CD4-positive, CD25-positive, alpha-beta regulatory T cell (primary cell): ENCODE data around the gene PCNT. TPM values are rescaled to one million over a fixed set of nuclear protein-coding genes. Genes with fewer than 3 reads are reported as not detected.

Experiments
- ATAC-seq, 2 donors: fragments of 150-1000 bp; cut with Tn5 transposase; one replicate each; pipeline ENCODE4 v1.10.0; 2021; ENCODE audit warnings: low read depth in 2 of 2, moderate number of reproducible peaks in 2 of 2, moderate library complexity in 1 of 2
- DNase-seq, 3 donors: peaks; one replicate each; pipeline versions ENCODE4 v3.0.0 to v3.0.0-alpha.2; 2012 to 2022; ENCODE audit warnings: mixed read lengths in 1 of 3
- H3K27ac ChIP-seq: one replicate; pipeline ENCODE4 v1.7.0; 2013; ENCODE audit warnings: mild to moderate bottlenecking, low read length; ENCODE audit not compliant: insufficient read depth, poor library complexity, severe bottlenecking
- H3K27me3 ChIP-seq: one replicate; pipeline ENCODE4 v1.7.0; 2013; ENCODE audit warnings: low read length; ENCODE audit not compliant: control insufficient read depth, insufficient read depth
- H3K36me3 ChIP-seq: one replicate; pipeline ENCODE4 v1.7.0; 2013; ENCODE audit warnings: mild to moderate bottlenecking, low read length, moderate library complexity; ENCODE audit not compliant: control insufficient read depth, insufficient read depth
- H3K4me1 ChIP-seq: 2 replicates; pipeline ENCODE4 v1.7.0; 2013; ENCODE audit warnings: mild to moderate bottlenecking, low read length; ENCODE audit not compliant: insufficient read depth, control insufficient read depth, poor library complexity, severe bottlenecking
- H3K4me3 ChIP-seq: one replicate; pipeline ENCODE4 v1.7.0; 2013; ENCODE audit warnings: low read depth, mild to moderate bottlenecking, low read length, moderate library complexity
- H3K9me3 ChIP-seq, 2 experiments: 1 replicate in 1 of 2; 2 replicates in 1 of 2; pipeline ENCODE4 v1.7.0; 2013; ENCODE audit warnings: low read length in 2 of 2, mild to moderate bottlenecking in 1 of 2, moderate library complexity in 1 of 2; ENCODE audit not compliant: control insufficient read depth in 2 of 2
- H3K27ac Mint-ChIP-seq, 3 donors: one replicate each; pipeline ENCODE4 v1.8.0; 2020 to 2022; ENCODE audit warnings: mild to moderate bottlenecking in 3 of 3, mixed read lengths in 3 of 3, moderate library complexity in 2 of 3
- H3K27me3 Mint-ChIP-seq: one replicate; pipeline ENCODE4 v1.8.0; 2022; ENCODE audit warnings: mild to moderate bottlenecking, mixed read lengths
- H3K36me3 Mint-ChIP-seq: one replicate; pipeline ENCODE4 v1.8.0; 2020; ENCODE audit warnings: mixed read lengths
- H3K4me1 Mint-ChIP-seq, 4 donors: one replicate each; pipeline ENCODE4 v1.8.0; 2020 to 2022; ENCODE audit warnings: mixed read lengths in 4 of 4, mild to moderate bottlenecking in 1 of 4
- H3K4me3 Mint-ChIP-seq, 4 donors: one replicate each; pipeline ENCODE4 v1.8.0; 2020 to 2022; ENCODE audit warnings: mild to moderate bottlenecking in 4 of 4, mixed read lengths in 4 of 4, moderate library complexity in 3 of 4
- H3K9me3 Mint-ChIP-seq, 7 donors: one replicate each; pipeline ENCODE4 v1.8.0; 2020 to 2022; ENCODE audit warnings: mixed read lengths in 7 of 7, mild to moderate bottlenecking in 3 of 7, moderate library complexity in 2 of 7
- polyA plus RNA-seq, 4 donors: library from polyadenylated mRNA; unstranded; fragments of 300-500 nt; fragmentation: Illumina TruSeq; gene quantifications; one replicate each; pipeline ENCODE4 v1.2.3, GENCODE V29; 2021
- total RNA-seq: library from RNA; stranded (reverse); gene quantifications from one replicate; pipeline ENCODE4 v1.2.3, GENCODE V29; 2022

The PCNT gene
- total and polyA plus RNA-seq, 5 donors from 2014 or later: 5.3 to 64.5 (median 10.5) TPM

GRCh38 chr21:46379691-46380090, 55.7 kb downstream of the PCNT start:
- ATAC-seq (no peak), DNase-seq (no peak)
- Mint-ChIP-seq H3K9me3 (peaks cover 0 to 6% (median 1%) of the 10 kb centered on the region in 7 donors), H3K27ac (peak overlapping the region in 1 of 3 donors; percentile 56), H3K4me1 (peaks cover 0 to 6% (median 4%) of the 10 kb centered on the region in 4 donors), H3K4me3 (no peak overlapping the region), H3K36me3 (peaks cover 57% of the 10 kb centered on the region), H3K27me3 (no peaks in the 10 kb centered on the region)
- Histone ChIP-seq H3K4me1 (no peaks in the 10 kb centered on the region), H3K27me3 (no peaks in the 10 kb centered on the region), H3K4me3 (no peak overlapping the region), H3K36me3 (peaks cover 15% of the 10 kb centered on the region), H3K9me3 (no peaks in the 10 kb centered on the region), H3K27ac (no peak overlapping the region)

GRCh38 chr21:46381541-46381940, 57.6 kb downstream of the PCNT start:
- Mint-ChIP-seq H3K36me3 (peaks cover 66% of the 10 kb centered on the region), H3K4me1 (peaks cover 0 to 5% (median 3%) of the 10 kb centered on the region in 4 donors), H3K27me3 (no peaks in the 10 kb centered on the region), H3K4me3 (no peak overlapping the region), H3K27ac (peak overlapping the region in 1 of 3 donors; percentile 52), H3K9me3 (peaks cover 0 to 7% (median 1%) of the 10 kb centered on the region in 7 donors)
- no peaks in the 10 kb centered on the region for H3K27me3 ChIP-seq
- no peak overlapping the region for H3K27ac ChIP-seq
- H3K4me1 ChIP-seq: no peaks in the 10 kb centered on the region
- H3K9me3 ChIP-seq: no peaks in the 10 kb centered on the region
- DNase-seq (no peak), ATAC-seq (no peak)
- no peak overlapping the region for H3K4me3 ChIP-seq
- H3K36me3 ChIP-seq: peaks cover 18% of the 10 kb centered on the region

- H3K27me3 Mint-ChIP-seq: no peaks in the 10 kb centered on the region
- peaks cover 26% of the 10 kb centered on the region for H3K36me3 ChIP-seq
- DNase-seq (no peak), ATAC-seq (no peak)
- H3K4me3 Mint-ChIP-seq: no peak overlapping the region
- peaks cover 0 to 7% (median 0%) of the 10 kb centered on the region in 7 donors for H3K9me3 Mint-ChIP-seq
- H3K27me3 ChIP-seq: no peaks in the 10 kb centered on the region
- H3K4me1 ChIP-seq: no peaks in the 10 kb centered on the region
- H3K27ac Mint-ChIP-seq: no peak overlapping the region
- H3K27ac ChIP-seq: no peak overlapping the region
- peaks cover 0 to under 1% (median 0%) of the 10 kb centered on the region in 4 donors for H3K4me1 Mint-ChIP-seq
- no peaks in the 10 kb centered on the region for H3K9me3 ChIP-seq
- peaks cover 48% of the 10 kb centered on the region for H3K36me3 Mint-ChIP-seq
- no peak overlapping the region for H3K4me3 ChIP-seq
These were observed 60.6 kb downstream of the PCNT start for GRCh38 chr21:46384556-46384955.

DNA sequence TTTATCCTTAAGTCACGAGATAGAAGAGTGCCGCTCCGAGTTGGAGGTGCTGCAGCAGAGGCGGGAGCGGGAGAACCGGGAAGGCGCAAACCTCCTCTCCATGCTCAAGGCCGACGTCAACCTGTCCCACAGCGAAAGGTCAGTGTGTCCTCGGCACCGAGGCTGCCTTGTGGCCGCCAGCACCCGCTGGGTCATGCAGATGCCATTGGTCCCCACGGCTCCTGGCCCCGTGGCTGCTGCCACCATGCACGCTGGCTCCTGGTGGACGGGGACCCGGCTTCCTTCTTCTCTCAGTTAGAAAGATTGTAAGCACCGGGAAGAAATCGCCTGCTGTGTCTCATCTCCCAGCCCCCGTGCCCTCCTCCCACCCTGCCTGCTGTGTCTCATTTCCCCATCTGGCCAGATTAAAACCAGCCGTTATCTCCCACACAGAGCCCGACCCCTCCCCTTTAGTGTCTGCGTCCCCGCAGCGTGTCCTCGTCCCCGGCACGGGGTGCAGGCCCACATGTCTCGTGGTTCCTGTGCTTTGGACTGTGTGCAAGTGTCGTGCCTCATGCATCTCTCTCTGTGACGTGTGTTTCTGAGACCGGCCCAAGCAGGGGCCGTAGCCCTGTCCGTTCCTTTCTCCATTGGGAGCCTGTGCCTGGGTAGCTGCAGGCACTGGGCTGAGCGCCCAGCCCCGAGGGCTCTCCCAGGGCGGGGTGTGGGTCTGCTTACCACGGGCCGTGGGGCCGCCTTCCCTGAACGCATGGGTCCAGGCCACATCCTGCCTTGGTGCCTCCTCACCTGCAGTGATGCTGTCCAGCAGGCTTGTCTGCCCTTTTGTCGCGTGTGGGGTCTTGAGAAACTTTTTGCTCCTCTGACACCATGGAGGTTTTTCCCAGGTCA, 62.1 kb downstream of the PCNT start:
- Mint-ChIP-seq H3K4me3 (no peak overlapping the region), H3K4me1 (no peaks in the 10 kb centered on the region)

DNA sequence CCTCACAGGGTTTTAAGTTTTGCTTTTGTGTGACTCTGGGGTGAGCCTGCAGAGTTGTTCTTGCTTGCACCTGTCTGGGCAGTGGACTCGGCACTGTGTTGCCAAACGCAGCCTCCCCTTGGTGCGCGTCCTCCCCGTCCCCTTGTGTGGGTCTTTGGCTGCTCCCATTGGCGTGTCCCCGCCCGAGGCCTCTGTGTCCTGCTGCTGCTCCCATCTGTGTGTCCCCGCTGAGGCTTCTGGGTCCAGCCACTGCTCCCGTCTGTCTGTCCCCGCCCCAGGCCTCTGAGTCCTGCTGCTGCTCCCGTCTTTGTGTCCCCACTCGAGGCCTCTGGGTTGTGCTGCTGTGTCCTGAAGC, 62.8 kb downstream of the PCNT start:
- Mint-ChIP-seq H3K36me3 (peaks cover 48% of the 10 kb centered on the region), H3K27ac (no peak overlapping the region)
- no peak for ATAC-seq

More for the DNA sequence above, 62.1 kb downstream of the PCNT start:
- Histone ChIP-seq H3K4me1 (no peaks in the 10 kb centered on the region), H3K27me3 (no peaks in the 10 kb centered on the region), H3K36me3 (peaks cover 40% of the 10 kb centered on the region), H3K9me3 (no peaks in the 10 kb centered on the region), H3K27ac (no peak overlapping the region), H3K4me3 (no peak overlapping the region)
- H3K27ac Mint-ChIP-seq: no peak overlapping the region
- H3K36me3 Mint-ChIP-seq: peaks cover 48% of the 10 kb centered on the region
- no peak for ATAC-seq
- H3K27me3 Mint-ChIP-seq: no peaks in the 10 kb centered on the region
- DNase-seq: no peak
- H3K9me3 Mint-ChIP-seq: peaks cover 0 to 7% (median 0%) of the 10 kb centered on the region in 7 donors

GRCh38 chr21:46388206-46388880, 64.4 kb downstream of the PCNT start:
- DNase-seq (no peak), ATAC-seq (no peak)
- Histone ChIP-seq H3K9me3 (no peaks in the 10 kb centered on the region), H3K4me3 (no peak overlapping the region), H3K27me3 (no peaks in the 10 kb centered on the region), H3K27ac (no peak overlapping the region), H3K4me1 (no peaks in the 10 kb centered on the region), H3K36me3 (peaks cover 34% of the 10 kb centered on the region)
- Mint-ChIP-seq H3K27ac (no peak overlapping the region), H3K4me3 (no peak overlapping the region), H3K36me3 (peaks cover 36% of the 10 kb centered on the region), H3K4me1 (no peaks in the 10 kb centered on the region), H3K9me3 (peaks cover 0 to 2% (median 0%) of the 10 kb centered on the region in 7 donors), H3K27me3 (no peaks in the 10 kb centered on the region)

More for the DNA sequence above, 62.8 kb downstream of the PCNT start:
- H3K27me3 ChIP-seq: no peaks in the 10 kb centered on the region
- Mint-ChIP-seq H3K4me1 (no peaks in the 10 kb centered on the region), H3K9me3 (peaks cover 0 to 7% (median 0%) of the 10 kb centered on the region in 7 donors), H3K27me3 (no peaks in the 10 kb centered on the region), H3K4me3 (no peak overlapping the region)
- no peak for DNase-seq
- H3K36me3 ChIP-seq: peaks cover 42% of the 10 kb centered on the region
- no peaks in the 10 kb centered on the region for H3K4me1 ChIP-seq
- H3K9me3 ChIP-seq: no peaks in the 10 kb centered on the region
- H3K4me3 ChIP-seq: no peak overlapping the region
- no peak overlapping the region for H3K27ac ChIP-seq

DNA sequence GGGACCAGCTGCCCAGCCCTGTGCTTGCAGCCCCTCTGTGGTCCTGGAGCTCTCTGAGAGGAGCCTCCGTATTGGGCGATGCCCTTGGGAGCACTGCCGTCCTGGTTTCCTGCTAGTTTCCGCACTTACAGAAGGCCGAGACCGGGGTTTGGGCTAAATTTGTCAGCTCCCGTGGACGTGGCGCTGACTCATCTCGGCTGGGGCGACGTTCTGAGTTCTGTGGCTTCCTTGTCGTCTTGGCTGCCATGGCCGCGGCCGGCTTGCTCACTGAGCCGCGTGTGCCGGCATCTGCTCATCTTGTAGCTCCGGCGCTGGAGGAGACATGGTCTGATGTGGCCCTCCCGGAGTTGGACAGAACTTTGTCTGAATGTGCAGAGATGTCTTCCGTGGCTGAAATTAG, 64.9 kb downstream of the PCNT start:
- Histone ChIP-seq H3K27ac (no peak overlapping the region), H3K4me3 (no peak overlapping the region), H3K4me1 (no peaks in the 10 kb centered on the region), H3K36me3 (peaks cover 35% of the 10 kb centered on the region), H3K27me3 (no peaks in the 10 kb centered on the region), H3K9me3 (no peaks in the 10 kb centered on the region)
- Mint-ChIP-seq H3K27ac (no peak overlapping the region), H3K27me3 (no peaks in the 10 kb centered on the region), H3K4me1 (no peaks in the 10 kb centered on the region), H3K4me3 (no peak overlapping the region), H3K9me3 (peaks cover 0 to 2% (median 0%) of the 10 kb centered on the region in 7 donors), H3K36me3 (peaks cover 30% of the 10 kb centered on the region)
- no peak for DNase-seq
- ATAC-seq: no peak
